ENCODE data around the gene FGF3. TPM values are rescaled to one million over a fixed set of nuclear protein-coding genes. Genes with fewer than 3 reads are reported as not detected.

Gene FGF3
- total RNA-seq, 1 experiment from 2014 or later = not detected

GRCh38 chr11:69841859-69842698 is 22.9 kb upstream of the FGF3 start:
- H3K9ac ChIP-seq (ENCODE audit: low read length) = no peak overlapping the region
- DNase-seq = peak; percentile 69
- peak; percentile 45; the same call in 1 of the 2 replicates for ATAC-seq
- H3K36me3 ChIP-seq (ENCODE audit: low read depth, low read length) = no peaks in the 10 kb centered on the region
- no peak overlapping the region for H3K4me3 ChIP-seq (ENCODE audit: low read length)
- H3K4me1 ChIP-seq (ENCODE audit: insufficient read depth, low read length) = peaks cover 4% of the 10 kb centered on the region
- H4K20me1 ChIP-seq (ENCODE audit: low read length) = no peaks in the 10 kb centered on the region
- TF ChIP-seq EZH2phosphoT487 (IDR thresholded peaks at IDR 0.05; ENCODE audit: borderline replicate concordance, low read length) (no peak), EZH2 (IDR thresholded peaks at IDR 0.05; ENCODE audit: low read length, unreplicated experiment) (no peak), CTCF (conservative IDR thresholded peaks at IDR 0.05; ENCODE audit: low read depth, low read length) (peak; percentile 89)
- H3K9me3 ChIP-seq (ENCODE audit: low read length) = no peaks in the 10 kb centered on the region
- peaks cover 5% of the 10 kb centered on the region; the same call in 1 of the 2 replicates for H3K9me2 ChIP-seq (replicated peaks; ENCODE audit: low read length)
- POLR2A ChIA-PET (ENCODE audit: unreplicated experiment) = no interaction called here
- no peak overlapping the region for H3K27ac ChIP-seq (ENCODE audit: low read length)
- H2AFZ ChIP-seq (ENCODE audit: low read length) = no peak overlapping the region
- no peaks in the 10 kb centered on the region for H3K79me2 ChIP-seq (ENCODE audit: low read length)
- CTCF ChIA-PET = interaction anchor here (0.6 kb wide), 1 partner anchor 15 kb away, joined by 3 read pairs; no protein-coding TSS in a partner anchor
- intact Hi-C loops (cut with micrococcal nuclease) = no loop called here
- H3K4me2 ChIP-seq (ENCODE audit: low read length) = no peak overlapping the region
- H3K27me3 ChIP-seq (ENCODE audit: low read length) = no peaks in the 10 kb centered on the region
- H3F3A ChIP-seq (ENCODE audit: low read length, unreplicated experiment) = no peaks in the 10 kb centered on the region
- BruUV-seq (replicated peaks) = no TSS peak

- H3K9me3 ChIP-seq (ENCODE audit: low read length) = no peaks in the 10 kb centered on the region
- CTCF ChIA-PET = no interaction called here
- H3K4me1 ChIP-seq (ENCODE audit: insufficient read depth, low read length) = peaks cover 4% of the 10 kb centered on the region
- H3K4me2 ChIP-seq (ENCODE audit: low read length) = no peak overlapping the region
- H3K27me3 ChIP-seq (ENCODE audit: low read length) = no peaks in the 10 kb centered on the region
- H4K20me1 ChIP-seq (ENCODE audit: low read length) = no peaks in the 10 kb centered on the region
- H3K9ac ChIP-seq (ENCODE audit: low read length) = no peak overlapping the region
- DNase-seq (no peak), ATAC-seq (no peak)
- no peak overlapping the region for H3K27ac ChIP-seq (ENCODE audit: low read length)
- no peak for TF ChIP-seq EZH2phosphoT487 (IDR thresholded peaks at IDR 0.05; ENCODE audit: borderline replicate concordance, low read length)
- TF ChIP-seq CTCF (conservative IDR thresholded peaks at IDR 0.05; ENCODE audit: low read depth, low read length) = no peak
- TF ChIP-seq EZH2 (IDR thresholded peaks at IDR 0.05; ENCODE audit: low read length, unreplicated experiment) = no peak
- BruUV-seq (replicated peaks) = no TSS peak
- H3F3A ChIP-seq (ENCODE audit: low read length, unreplicated experiment) = no peaks in the 10 kb centered on the region
- intact Hi-C loops (cut with micrococcal nuclease) = no loop called here
- no peaks in the 10 kb centered on the region for H3K79me2 ChIP-seq (ENCODE audit: low read length)
- H3K36me3 ChIP-seq (ENCODE audit: low read depth, low read length) = no peaks in the 10 kb centered on the region
- POLR2A ChIA-PET (ENCODE audit: unreplicated experiment) = no interaction called here
- H2AFZ ChIP-seq (ENCODE audit: low read length) = no peak overlapping the region
- peaks cover 5% of the 10 kb centered on the region; the same call in 1 of the 2 replicates for H3K9me2 ChIP-seq (replicated peaks; ENCODE audit: low read length)
- no peak overlapping the region for H3K4me3 ChIP-seq (ENCODE audit: low read length)
These were observed 22.1 kb upstream of the FGF3 start for GRCh38 chr11:69841170-69841858.
